ENCODE data around the gene DUSP10.
A peak's percentile ranks its signal among the peaks of the same experiment; 100 is the strongest.

Gene DUSP10

DNA sequence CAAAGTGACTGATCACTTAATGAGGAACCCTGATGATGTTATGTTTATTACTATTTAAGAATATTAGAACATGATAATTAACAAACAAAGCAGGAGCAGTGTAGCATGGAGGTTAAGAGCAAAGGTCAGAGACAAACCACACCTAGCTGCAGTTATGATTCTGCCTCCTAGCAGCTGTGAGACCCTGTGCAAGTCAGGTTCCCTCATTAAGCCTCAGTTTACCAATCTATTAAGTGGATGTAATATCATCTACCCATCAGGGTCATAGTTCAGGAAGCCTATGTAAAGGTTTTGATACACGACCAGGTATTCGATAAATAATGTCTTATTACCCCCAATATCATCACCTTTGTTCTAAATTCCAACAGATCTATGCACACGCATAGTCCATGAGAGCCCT lies 32.0 kb downstream of the DUSP10 start:
- Histone ChIP-seq H2AFZ (ENCODE audit: low read depth, low read length) (no peak overlapping the region), H3K27ac (ENCODE audit: low read length, poor library complexity, severe bottlenecking) (no peak overlapping the region), H3K4me1 (ENCODE audit: control insufficient read depth, insufficient read depth, low read depth, low read length) (peaks cover 10% of the 10 kb centered on the region), H2BK12ac (ENCODE audit: low read length in 2 of 2) (peak overlapping the region; percentile 63 to 93), H2BK5ac (ENCODE audit: low read depth, low read length, poor library complexity, severe bottlenecking) (no peak overlapping the region), H3K18ac (ENCODE audit: low read depth in 1 of 2, low read length in 2 of 2) (peak overlapping the region in 1 of 2 experiments; percentile 43), H3K9me3 (ENCODE audit: control insufficient read depth, low read length) (no peaks in the 10 kb centered on the region), H3K4me3 (ENCODE audit: insufficient read depth in 1 of 2, low read depth in 1 of 2, low read length in 2 of 2) (no peak overlapping the region), H3K4ac (ENCODE audit: low read depth in 1 of 2, low read length in 2 of 2) (peak overlapping the region in 1 of 2 experiments; percentile 78), H3K9ac (ENCODE audit: low read length) (no peak overlapping the region), H2AK5ac (ENCODE audit: low read length, severe bottlenecking) (no peak overlapping the region), H2BK15ac (ENCODE audit: low read depth, poor library complexity, severe bottlenecking) (no peak overlapping the region), H3K36me3 (ENCODE audit: control insufficient read depth in 1 of 2, insufficient read depth in 2 of 2, low read depth in 1 of 2, low read length in 2 of 2) (peaks cover 10 to 14% of the 10 kb centered on the region in 2 experiments), H4K8ac (ENCODE audit: low read length) (no peak overlapping the region), H3K79me1 (replicated peaks; ENCODE audit: low read length, poor library complexity, severe bottlenecking) (peaks cover 20% of the 10 kb centered on the region), H4K91ac (ENCODE audit: low read length) (no peak overlapping the region), H3K4me2 (ENCODE audit: low read length, poor library complexity, severe bottlenecking) (no peak overlapping the region), H2BK120ac (ENCODE audit: low read depth, low read length) (no peak overlapping the region), H3K27me3 (ENCODE audit: control insufficient read depth in 1 of 2, insufficient read depth in 1 of 2, low read length in 2 of 2) (no peaks in the 10 kb centered on the region), H3K23ac (ENCODE audit: low read length in 2 of 2) (no peak overlapping the region), H3K14ac (ENCODE audit: low read length in 2 of 2) (no peak overlapping the region)
- 93% methylated on average over 3 of the region's 3 CpGs for WGBS
- DNase-seq = no peak

DNA sequence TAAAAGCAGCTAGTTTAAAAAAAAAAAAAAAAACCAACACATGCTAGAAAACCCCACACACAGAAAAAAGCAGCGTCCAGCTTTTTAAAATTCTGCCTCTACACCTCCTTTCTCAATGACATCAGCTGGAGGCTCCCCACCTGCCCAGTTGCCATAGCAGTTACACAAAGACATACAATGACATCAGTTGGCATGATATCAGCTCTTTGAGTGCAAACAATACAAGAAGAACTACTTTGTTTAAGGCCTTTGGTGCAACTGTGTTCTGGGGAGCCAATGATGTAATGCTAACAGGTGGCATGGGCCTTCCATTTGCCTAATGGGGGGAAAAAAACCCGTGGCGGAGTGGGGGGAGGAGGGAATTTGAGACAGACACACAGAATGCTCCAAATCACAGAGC lies 32.9 kb downstream of the DUSP10 start:
- Histone ChIP-seq H3K4ac (ENCODE audit: low read depth in 1 of 2, low read length in 2 of 2) (peak overlapping the region; percentile 22 to 46), H2BK15ac (ENCODE audit: low read depth, poor library complexity, severe bottlenecking) (no peak overlapping the region), H3K9me3 (ENCODE audit: control insufficient read depth, low read length) (no peaks in the 10 kb centered on the region), H2AK5ac (ENCODE audit: low read length, severe bottlenecking) (no peak overlapping the region), H4K91ac (ENCODE audit: low read length) (peak overlapping the region; percentile 73), H3K23ac (ENCODE audit: low read length in 2 of 2) (no peak overlapping the region), H3K14ac (ENCODE audit: low read length in 2 of 2) (no peak overlapping the region), H3K4me2 (ENCODE audit: low read length, poor library complexity, severe bottlenecking) (no peak overlapping the region), H4K8ac (ENCODE audit: low read length) (peak overlapping the region; percentile 14), H2AFZ (ENCODE audit: low read depth, low read length) (no peak overlapping the region), H3K36me3 (ENCODE audit: control insufficient read depth in 1 of 2, insufficient read depth in 2 of 2, low read depth in 1 of 2, low read length in 2 of 2) (peaks cover 10 to 23% of the 10 kb centered on the region in 2 experiments), H2BK5ac (ENCODE audit: low read depth, low read length, poor library complexity, severe bottlenecking) (no peak overlapping the region), H3K27ac (ENCODE audit: low read length, poor library complexity, severe bottlenecking) (no peak overlapping the region), H2BK120ac (ENCODE audit: low read depth, low read length) (no peak overlapping the region), H3K18ac (ENCODE audit: low read depth in 1 of 2, low read length in 2 of 2) (peak overlapping the region; percentile 11 to 46), H3K4me1 (ENCODE audit: control insufficient read depth, insufficient read depth, low read depth, low read length) (peaks cover 6% of the 10 kb centered on the region), H3K4me3 (ENCODE audit: insufficient read depth in 1 of 2, low read depth in 1 of 2, low read length in 2 of 2) (no peak overlapping the region), H3K27me3 (ENCODE audit: control insufficient read depth in 1 of 2, insufficient read depth in 1 of 2, low read length in 2 of 2) (no peaks in the 10 kb centered on the region), H3K79me1 (replicated peaks; ENCODE audit: low read length, poor library complexity, severe bottlenecking) (peaks cover 17% of the 10 kb centered on the region), H2BK12ac (ENCODE audit: low read length in 2 of 2) (peak overlapping the region; percentile 33 to 92), H3K9ac (ENCODE audit: low read length) (no peak overlapping the region)
- DNase-seq = peak; percentile 94
- 84% methylated on average over 3 of the region's 3 CpGs for WGBS

DNA sequence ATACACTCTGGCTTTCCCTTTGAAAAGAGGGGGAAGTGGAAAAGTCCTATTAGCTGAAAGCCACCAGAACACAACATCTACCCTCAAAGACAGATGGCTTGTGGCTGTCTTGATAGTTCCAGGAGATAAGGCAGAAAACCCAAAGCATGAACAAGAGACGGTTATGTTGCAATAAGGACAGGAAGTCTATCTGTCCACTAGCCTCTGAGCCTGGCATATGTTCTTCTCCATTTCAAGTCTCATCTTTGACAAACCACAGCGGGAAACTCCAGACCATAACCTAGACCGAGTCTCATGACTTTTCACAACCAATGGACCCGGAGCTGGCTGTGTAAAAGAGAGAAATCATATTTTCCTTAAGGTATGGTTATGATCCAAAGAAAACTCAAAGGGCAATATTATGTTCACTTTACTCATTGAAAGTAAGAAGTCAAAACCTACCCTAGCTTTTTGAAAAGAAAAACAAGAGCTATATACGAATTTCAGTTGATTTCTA lies 33.8 kb downstream of the DUSP10 start:
- Histone ChIP-seq H3K36me3 (ENCODE audit: control insufficient read depth in 1 of 2, insufficient read depth in 2 of 2, low read depth in 1 of 2, low read length in 2 of 2) (peaks cover 10 to 31% of the 10 kb centered on the region in 2 experiments), H2BK120ac (ENCODE audit: low read depth, low read length) (no peak overlapping the region), H4K91ac (ENCODE audit: low read length) (no peak overlapping the region), H3K18ac (ENCODE audit: low read depth in 1 of 2, low read length in 2 of 2) (no peak overlapping the region), H2AK5ac (ENCODE audit: low read length, severe bottlenecking) (no peak overlapping the region), H3K79me1 (replicated peaks; ENCODE audit: low read length, poor library complexity, severe bottlenecking) (peaks cover 17% of the 10 kb centered on the region), H3K4ac (ENCODE audit: low read depth in 1 of 2, low read length in 2 of 2) (no peak overlapping the region), H3K4me1 (ENCODE audit: control insufficient read depth, insufficient read depth, low read depth, low read length) (peaks cover 5% of the 10 kb centered on the region), H3K9me3 (ENCODE audit: control insufficient read depth, low read length) (no peaks in the 10 kb centered on the region), H3K9ac (ENCODE audit: low read length) (no peak overlapping the region), H3K23ac (ENCODE audit: low read length in 2 of 2) (no peak overlapping the region), H4K8ac (ENCODE audit: low read length) (no peak overlapping the region), H3K4me2 (ENCODE audit: low read length, poor library complexity, severe bottlenecking) (no peak overlapping the region), H3K27me3 (ENCODE audit: control insufficient read depth in 1 of 2, insufficient read depth in 1 of 2, low read length in 2 of 2) (no peaks in the 10 kb centered on the region), H3K4me3 (ENCODE audit: insufficient read depth in 1 of 2, low read depth in 1 of 2, low read length in 2 of 2) (no peak overlapping the region), H3K14ac (ENCODE audit: low read length in 2 of 2) (no peak overlapping the region), H3K27ac (ENCODE audit: low read length, poor library complexity, severe bottlenecking) (no peak overlapping the region), H2AFZ (ENCODE audit: low read depth, low read length) (no peak overlapping the region), H2BK15ac (ENCODE audit: low read depth, poor library complexity, severe bottlenecking) (no peak overlapping the region), H2BK5ac (ENCODE audit: low read depth, low read length, poor library complexity, severe bottlenecking) (no peak overlapping the region), H2BK12ac (ENCODE audit: low read length in 2 of 2) (no peak overlapping the region)
- peak; percentile 99 for DNase-seq
- 0% methylated on average over 1 of the region's 5 CpGs for WGBS

GRCh38 chr1:221706876-221707582 lies 34.9 kb downstream of the DUSP10 start:
- no peak overlapping the region for H3K4me2 ChIP-seq (ENCODE audit: low read length, poor library complexity, severe bottlenecking)
- H2BK120ac ChIP-seq (ENCODE audit: low read depth, low read length) = no peak overlapping the region
- peak overlapping the region in 1 of 2 experiments; percentile 69 for H3K14ac ChIP-seq (ENCODE audit: low read length in 2 of 2)
- no peaks in the 10 kb centered on the region for H3K9me3 ChIP-seq (ENCODE audit: control insufficient read depth, low read length)
- no peaks in the 10 kb centered on the region for H3K27me3 ChIP-seq (ENCODE audit: control insufficient read depth in 1 of 2, insufficient read depth in 1 of 2, low read length in 2 of 2)
- H3K23ac ChIP-seq (ENCODE audit: low read length in 2 of 2) = no peak overlapping the region
- 79% methylated on average over 4 of the region's 7 CpGs for WGBS
- no peak overlapping the region for H2AFZ ChIP-seq (ENCODE audit: low read depth, low read length)
- DNase-seq = peak; percentile 28
- peaks cover 14% of the 10 kb centered on the region for H3K79me1 ChIP-seq (replicated peaks; ENCODE audit: low read length, poor library complexity, severe bottlenecking)
- no peak overlapping the region for H3K27ac ChIP-seq (ENCODE audit: low read length, poor library complexity, severe bottlenecking)
- H3K36me3 ChIP-seq (ENCODE audit: control insufficient read depth in 1 of 2, insufficient read depth in 2 of 2, low read depth in 1 of 2, low read length in 2 of 2) = peaks cover 15 to 42% of the 10 kb centered on the region in 2 experiments
- H3K4ac ChIP-seq (ENCODE audit: low read depth in 1 of 2, low read length in 2 of 2) = peak overlapping the region; percentile 5 to 10
- H3K4me3 ChIP-seq (ENCODE audit: insufficient read depth in 1 of 2, low read depth in 1 of 2, low read length in 2 of 2) = no peak overlapping the region
- H2BK12ac ChIP-seq (ENCODE audit: low read length in 2 of 2) = peak overlapping the region; percentile 33 to 76
- H2BK5ac ChIP-seq (ENCODE audit: low read depth, low read length, poor library complexity, severe bottlenecking) = no peak overlapping the region
- peak overlapping the region; percentile 7 for H4K91ac ChIP-seq (ENCODE audit: low read length)
- peak overlapping the region; percentile 20 for H4K8ac ChIP-seq (ENCODE audit: low read length)
- peaks cover 3% of the 10 kb centered on the region for H3K4me1 ChIP-seq (ENCODE audit: control insufficient read depth, insufficient read depth, low read depth, low read length)
- peak overlapping the region; percentile 1 to 13 for H3K18ac ChIP-seq (ENCODE audit: low read depth in 1 of 2, low read length in 2 of 2)
- H2AK5ac ChIP-seq (ENCODE audit: low read length, severe bottlenecking) = no peak overlapping the region
- no peak overlapping the region for H3K9ac ChIP-seq (ENCODE audit: low read length)
- peak overlapping the region; percentile 60 for H2BK15ac ChIP-seq (ENCODE audit: low read depth, poor library complexity, severe bottlenecking)

Measured in mesenchymal stem cell (in vitro differentiated cells and primary cell).